HUES6 (cell line): ENCODE measurements around the gene NEO1.
"Not testable (repeated sequence)": the region's sequence is repeated elsewhere in the genome, so short reads cannot be mapped to it uniquely, and the experiment has no call there.

Experiments used
- H3K27ac ChIP-seq: 2 replicates; pipeline ENCODE4 v1.7.0; 2013; ENCODE audit warnings: low read depth, mild to moderate bottlenecking, low read length, inconsistent platforms
- H3K27me3 ChIP-seq: 2 replicates; pipeline ENCODE4 v1.6.1; 2013; ENCODE audit warnings: low read length; ENCODE audit not compliant: control insufficient read depth, insufficient read depth
- H3K36me3 ChIP-seq: 2 replicates; pipeline ENCODE4 v1.6.1; 2013; ENCODE audit warnings: low read length; ENCODE audit not compliant: control insufficient read depth, insufficient read depth
- H3K4me1 ChIP-seq: 2 replicates; pipeline ENCODE4 v1.6.1; 2013; ENCODE audit warnings: low read length; ENCODE audit not compliant: control insufficient read depth, insufficient read depth
- H3K4me3 ChIP-seq: 2 replicates; pipeline ENCODE4 v1.5.1; 2013; ENCODE audit warnings: low read depth, low read length
- H3K9ac ChIP-seq: one replicate; pipeline ENCODE4 v1.6.1; 2013; ENCODE audit warnings: mild to moderate bottlenecking, low read length
- H3K9me3 ChIP-seq: 2 replicates; pipeline ENCODE4 v1.6.1; 2013; ENCODE audit warnings: low read depth, low read length; ENCODE audit not compliant: control insufficient read depth, insufficient read depth

Gene NEO1

GRCh38 chr15:73291441-73291840 is 239.2 kb downstream of the NEO1 start:
- Histone ChIP-seq H3K4me1 (no peaks in the 10 kb centered on the region), H3K27ac (no peak overlapping the region), H3K36me3 (peaks cover 47% of the 10 kb centered on the region), H3K9ac (no peak overlapping the region), H3K4me3 (no peak overlapping the region), H3K27me3 (no peaks in the 10 kb centered on the region), H3K9me3 (no peaks in the 10 kb centered on the region)

- Histone ChIP-seq H3K9me3 (no peaks in the 10 kb centered on the region), H3K4me3 (no peak overlapping the region), H3K9ac (no peak overlapping the region), H3K4me1 (no peaks in the 10 kb centered on the region), H3K27ac (no peak overlapping the region), H3K27me3 (no peaks in the 10 kb centered on the region), H3K36me3 (peaks cover 38% of the 10 kb centered on the region)
Observed at GRCh38 chr15:73293773-73294172, 241.5 kb downstream of the NEO1 start.

- Histone ChIP-seq H3K36me3 (peaks cover 37% of the 10 kb centered on the region), H3K27me3 (no peaks in the 10 kb centered on the region), H3K4me3 (no peak overlapping the region), H3K9me3 (no peaks in the 10 kb centered on the region), H3K4me1 (no peaks in the 10 kb centered on the region), H3K9ac (no peak overlapping the region), H3K27ac (no peak overlapping the region)
Observed at GRCh38 chr15:73295630-73296286, 243.5 kb downstream of the NEO1 start.

GRCh38 chr15:73296609-73297353 is 244.5 kb downstream of the NEO1 start:
- Histone ChIP-seq H3K27me3 (no peaks in the 10 kb centered on the region), H3K36me3 (peaks cover 43% of the 10 kb centered on the region), H3K4me3 (no peak overlapping the region), H3K9ac (no peak overlapping the region), H3K27ac (no peak overlapping the region), H3K9me3 (no peaks in the 10 kb centered on the region), H3K4me1 (no peaks in the 10 kb centered on the region)

- no peak overlapping the region for H3K4me3 ChIP-seq
- H3K27me3 ChIP-seq: no peaks in the 10 kb centered on the region
- no peak overlapping the region for H3K27ac ChIP-seq
- no peaks in the 10 kb centered on the region for H3K9me3 ChIP-seq
- H3K36me3 ChIP-seq: peaks cover 54% of the 10 kb centered on the region
- H3K9ac ChIP-seq: no peak overlapping the region
- H3K4me1 ChIP-seq: no peaks in the 10 kb centered on the region
Observed at GRCh38 chr15:73298522-73299245, 246.4 kb downstream of the NEO1 start.

- not testable (repeated sequence) for H3K27me3 ChIP-seq, H3K27ac ChIP-seq, H3K4me1 ChIP-seq, H3K4me3 ChIP-seq, H3K9ac ChIP-seq, H3K9me3 ChIP-seq
- peaks cover 53% of the 10 kb centered on the region for H3K36me3 ChIP-seq
Observed at GRCh38 chr15:73300286-73300685, 248.0 kb downstream of the NEO1 start.

GRCh38 chr15:73303636-73304035 is 251.4 kb downstream of the NEO1 start:
- no peak overlapping the region for H3K9ac ChIP-seq
- H3K4me3 ChIP-seq: no peak overlapping the region
- no peaks in the 10 kb centered on the region for H3K9me3 ChIP-seq
- H3K4me1 ChIP-seq: no peaks in the 10 kb centered on the region
- no peak overlapping the region for H3K27ac ChIP-seq
- no peaks in the 10 kb centered on the region for H3K27me3 ChIP-seq
- peaks cover 40% of the 10 kb centered on the region for H3K36me3 ChIP-seq

- Histone ChIP-seq H3K36me3 (peaks cover 29% of the 10 kb centered on the region), H3K9me3 (no peaks in the 10 kb centered on the region), H3K27ac (no peak overlapping the region), H3K9ac (no peak overlapping the region), H3K4me3 (no peak overlapping the region), H3K27me3 (no peaks in the 10 kb centered on the region), H3K4me1 (no peaks in the 10 kb centered on the region)
Observed at GRCh38 chr15:73305331-73306211, 253.3 kb downstream of the NEO1 start.

GRCh38 chr15:73308305-73308704 is 256.0 kb downstream of the NEO1 start:
- H3K4me1 ChIP-seq: no peaks in the 10 kb centered on the region
- no peak overlapping the region for H3K27ac ChIP-seq
- H3K36me3 ChIP-seq: peaks cover 6% of the 10 kb centered on the region
- H3K9ac ChIP-seq: no peak overlapping the region
- no peak overlapping the region for H3K4me3 ChIP-seq
- no peaks in the 10 kb centered on the region for H3K9me3 ChIP-seq
- H3K27me3 ChIP-seq: no peaks in the 10 kb centered on the region

GRCh38 chr15:73313861-73314260 is 261.6 kb downstream of the NEO1 start:
- H3K4me3 ChIP-seq: no peak overlapping the region
- no peak overlapping the region for H3K9ac ChIP-seq
- H3K9me3 ChIP-seq: no peaks in the 10 kb centered on the region
- H3K27ac ChIP-seq: no peak overlapping the region
- H3K4me1 ChIP-seq: peaks cover 7% of the 10 kb centered on the region; the same call in 1 of the 2 replicates
- no peaks in the 10 kb centered on the region for H3K36me3 ChIP-seq
- no peaks in the 10 kb centered on the region for H3K27me3 ChIP-seq
